C4-2B (cell line): ENCODE results near the gene FRMD3.

Experiments
- CTCF ChIP-seq: fragments of 450-650 bp; conservative IDR thresholded peaks from 2 replicates; pipeline ENCODE4 v1.5.1; 2017; ENCODE audit warnings: mild to moderate bottlenecking
- ZFX ChIP-seq: fragments of 450-650 bp; IDR thresholded peaks from 2 replicates; pipeline ENCODE4 v1.6.1; 2017

- TF ChIP-seq CTCF (no peak), ZFX (no peak)
Observed at GRCh38 chr9:83196946-83197345, 341.3 kb downstream of the FRMD3 start.
